Endodermal cell (in vitro differentiated cells): ENCODE measurements around the gene RSAD2. TPM values are rescaled to one million over a fixed set of nuclear protein-coding genes. Genes with fewer than 3 reads are reported as not detected.

Experiments used
- DNase-seq: peaks from one replicate; pipeline ENCODE4 v3.0.0-alpha.2; 2017
- H3K27ac ChIP-seq: 2 replicates; pipeline ENCODE4 v1.5.1; 2013; ENCODE audit warnings: mild to moderate bottlenecking, low read depth, low read length, moderate library complexity
- H3K27me3 ChIP-seq: 2 replicates; pipeline ENCODE4 v1.6.1; 2013; ENCODE audit warnings: mild to moderate bottlenecking, low read length, moderate library complexity; ENCODE audit not compliant: insufficient read depth, control insufficient read depth, poor library complexity, severe bottlenecking
- H3K36me3 ChIP-seq: 2 replicates; pipeline ENCODE4 v1.7.0; 2013; ENCODE audit warnings: mild to moderate bottlenecking, low read length, moderate library complexity; ENCODE audit not compliant: control insufficient read depth, insufficient read depth
- H3K4me1 ChIP-seq: one replicate; pipeline ENCODE4 v1.7.0; 2013; ENCODE audit warnings: low read length; ENCODE audit not compliant: control insufficient read depth, insufficient read depth
- H3K4me3 ChIP-seq: 2 replicates; pipeline ENCODE4 v1.5.1; 2013; ENCODE audit warnings: mild to moderate bottlenecking, low read length, moderate library complexity
- H3K9ac ChIP-seq: 2 replicates; pipeline ENCODE4 v1.6.1; 2013; ENCODE audit warnings: mild to moderate bottlenecking, low read length, moderate library complexity; ENCODE audit not compliant: poor library complexity, severe bottlenecking; ENCODE audit errors: extremely low read depth
- H3K9me3 ChIP-seq: 2 replicates; pipeline ENCODE4 v1.6.1; 2013; ENCODE audit warnings: mild to moderate bottlenecking, low read length, moderate library complexity; ENCODE audit not compliant: control insufficient read depth
- H3K27ac Mint-ChIP-seq: 2 replicates; pipeline ENCODE4 v1.8.0; 2020; ENCODE audit warnings: mixed read lengths
- H3K27me3 Mint-ChIP-seq: 2 replicates; pipeline ENCODE4 v1.8.0; 2021; ENCODE audit warnings: mild to moderate bottlenecking, mixed read lengths; ENCODE audit not compliant: insufficient read depth
- H3K36me3 Mint-ChIP-seq: 2 replicates; pipeline ENCODE4 v1.8.0; 2020; ENCODE audit warnings: low read depth, mixed read lengths
- H3K4me1 Mint-ChIP-seq: 2 replicates; pipeline ENCODE4 v1.8.0; 2020; ENCODE audit warnings: mixed read lengths
- H3K4me3 Mint-ChIP-seq: 2 replicates; pipeline ENCODE4 v1.8.0; 2020; ENCODE audit warnings: mild to moderate bottlenecking, moderate library complexity, mixed read lengths
- H3K9me3 Mint-ChIP-seq: 2 replicates; pipeline ENCODE4 v1.8.0; 2020; ENCODE audit warnings: mild to moderate bottlenecking, mixed read lengths
- WGBS, 2 experiments: methylation state at CpG; one replicate each; pipeline versions ENCODE4 v1.1.5 to v1.1.7; 2013; ENCODE audit warnings: missing lambda C conversion rate in 2 of 2, mixed read lengths in 1 of 2; ENCODE audit not compliant: insufficient coverage in 1 of 2, insufficient read length in 1 of 2; 5-methylcytosine and 5-hydroxymethylcytosine counted together
- total RNA-seq, 2 donors: library from RNA; stranded (reverse); fragmentation: NEBNext Ultra II Directional in 1 of 2; extraction: Animal tissue kit (Norgen Biotek cat#: 25700) in 1 of 2; gene quantifications; 2 replicates in 1 of 2; 3 replicates in 1 of 2; pipeline ENCODE4 v1.2.1, GENCODE V29; 2021
- TF ChIP-seq, protein P1 (sequence below): fragments of 200-600 bp; sonication (generic); conservative IDR thresholded peaks from 2 replicates; pipeline ENCODE4 v1.5.0; 2021; ENCODE audit warnings: antibody characterized with exemption, mild to moderate bottlenecking

Gene RSAD2
- total RNA-seq, 2 donors from 2014 or later, result 0.35 to 0.75 TPM

DNA sequence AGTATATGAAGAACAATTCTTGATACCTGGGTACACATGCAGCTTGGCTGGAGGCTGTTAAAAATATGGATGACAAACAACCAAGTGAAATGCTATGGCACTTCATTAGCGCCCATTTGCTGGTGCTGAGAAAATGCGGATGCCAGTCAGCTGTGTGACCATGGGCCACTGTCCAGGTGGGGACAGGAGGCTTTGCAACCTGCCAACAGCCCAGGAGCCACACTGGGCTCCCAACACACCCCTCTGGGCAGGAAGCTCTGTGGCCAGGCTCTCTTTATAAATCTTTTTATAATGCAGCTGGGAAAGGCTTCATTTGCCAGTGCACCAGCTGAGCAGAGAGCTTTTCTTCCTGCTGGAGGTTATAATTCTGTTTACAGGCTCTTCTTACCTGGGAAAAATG, 59.6 kb downstream of the RSAD2 start:
- H3K27ac ChIP-seq, result no peak overlapping the region
- Mint-ChIP-seq H3K27ac (no peak overlapping the region), H3K4me3 (no peak overlapping the region), H3K9me3 (peaks cover 3% of the 10 kb centered on the region), H3K36me3 (no peaks in the 10 kb centered on the region), H3K27me3 (no peaks in the 10 kb centered on the region), H3K4me1 (peaks cover 14% of the 10 kb centered on the region)
- H3K27me3 ChIP-seq, result no peaks in the 10 kb centered on the region
- no peak overlapping the region for H3K4me3 ChIP-seq
- no peaks in the 10 kb centered on the region for H3K9me3 ChIP-seq
- DNase-seq, result peak; percentile 38
- H3K36me3 ChIP-seq, result no peaks in the 10 kb centered on the region
- H3K9ac ChIP-seq, result no peak overlapping the region
- 88% methylated on average over 2 of the region's 2 CpGs; no CpG with 5 or more reads in 1 of the 2 experiments for WGBS, 2 experiments
- H3K4me1 ChIP-seq, result peaks cover under 1% of the 10 kb centered on the region
- TF ChIP-seq, protein P1, sequence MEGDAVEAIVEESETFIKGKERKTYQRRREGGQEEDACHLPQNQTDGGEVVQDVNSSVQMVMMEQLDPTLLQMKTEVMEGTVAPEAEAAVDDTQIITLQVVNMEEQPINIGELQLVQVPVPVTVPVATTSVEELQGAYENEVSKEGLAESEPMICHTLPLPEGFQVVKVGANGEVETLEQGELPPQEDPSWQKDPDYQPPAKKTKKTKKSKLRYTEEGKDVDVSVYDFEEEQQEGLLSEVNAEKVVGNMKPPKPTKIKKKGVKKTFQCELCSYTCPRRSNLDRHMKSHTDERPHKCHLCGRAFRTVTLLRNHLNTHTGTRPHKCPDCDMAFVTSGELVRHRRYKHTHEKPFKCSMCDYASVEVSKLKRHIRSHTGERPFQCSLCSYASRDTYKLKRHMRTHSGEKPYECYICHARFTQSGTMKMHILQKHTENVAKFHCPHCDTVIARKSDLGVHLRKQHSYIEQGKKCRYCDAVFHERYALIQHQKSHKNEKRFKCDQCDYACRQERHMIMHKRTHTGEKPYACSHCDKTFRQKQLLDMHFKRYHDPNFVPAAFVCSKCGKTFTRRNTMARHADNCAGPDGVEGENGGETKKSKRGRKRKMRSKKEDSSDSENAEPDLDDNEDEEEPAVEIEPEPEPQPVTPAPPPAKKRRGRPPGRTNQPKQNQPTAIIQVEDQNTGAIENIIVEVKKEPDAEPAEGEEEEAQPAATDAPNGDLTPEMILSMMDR, result no peak

DNA sequence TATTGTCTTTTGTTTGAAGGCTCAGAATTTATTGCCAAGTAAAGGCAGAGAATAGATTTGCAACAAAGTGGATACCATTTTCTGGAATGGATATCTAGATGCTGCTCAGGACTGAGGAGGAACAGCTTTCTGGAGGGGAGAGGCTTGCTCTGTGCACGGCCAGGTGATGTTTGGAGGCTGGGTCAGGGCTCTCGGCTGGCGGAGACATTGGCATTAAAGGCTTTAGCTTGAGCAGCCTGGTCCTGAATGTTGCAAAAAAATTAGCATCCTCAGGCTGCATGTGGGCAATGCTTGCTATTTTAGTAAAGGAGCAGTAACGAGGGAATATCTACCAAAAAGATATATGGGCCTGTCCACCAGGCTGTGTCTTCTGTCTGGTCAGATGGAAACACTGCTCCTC, 60.0 kb downstream of the RSAD2 start:
- Mint-ChIP-seq H3K27me3 (no peaks in the 10 kb centered on the region), H3K27ac (no peak overlapping the region), H3K4me3 (no peak overlapping the region), H3K4me1 (peaks cover 14% of the 10 kb centered on the region), H3K36me3 (no peaks in the 10 kb centered on the region), H3K9me3 (peaks cover 3% of the 10 kb centered on the region)
- Histone ChIP-seq H3K4me3 (no peak overlapping the region), H3K27me3 (no peaks in the 10 kb centered on the region), H3K9ac (no peak overlapping the region), H3K4me1 (no peaks in the 10 kb centered on the region), H3K9me3 (no peaks in the 10 kb centered on the region), H3K27ac (no peak overlapping the region), H3K36me3 (no peaks in the 10 kb centered on the region)
- TF ChIP-seq, protein P1, result no peak
- peak; percentile 27 for DNase-seq
- 74 to 79% methylated on average over 3 to 4 of the region's 4 CpGs for WGBS, 2 experiments

DNA sequence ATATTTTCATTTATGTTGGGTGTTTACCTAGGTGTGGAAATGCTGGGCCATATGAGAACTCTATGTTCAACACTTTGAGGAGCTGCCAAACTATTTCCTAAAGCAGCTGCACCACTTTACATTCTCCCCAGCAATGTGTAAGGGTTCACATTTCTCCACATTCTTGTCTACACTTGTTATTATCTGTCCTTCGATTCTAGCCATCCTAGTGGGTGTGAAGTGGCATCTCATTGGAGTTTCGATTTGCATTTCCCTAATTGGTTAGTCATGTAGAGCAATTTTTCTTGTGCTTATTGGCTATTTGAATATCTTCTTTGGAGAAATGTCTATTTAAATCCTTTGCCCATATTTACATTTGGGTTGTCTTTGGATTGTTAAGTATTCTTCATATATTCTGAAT, 61.5 kb downstream of the RSAD2 start:
- 92% methylated on average over 2 of the region's 2 CpGs; no CpG with 5 or more reads in 1 of the 2 experiments for WGBS, 2 experiments
- Mint-ChIP-seq H3K4me3 (no peak overlapping the region), H3K9me3 (peaks cover 3% of the 10 kb centered on the region), H3K27me3 (no peaks in the 10 kb centered on the region), H3K36me3 (peaks cover 11% of the 10 kb centered on the region), H3K27ac (no peak overlapping the region), H3K4me1 (peaks cover 14% of the 10 kb centered on the region)
- Histone ChIP-seq H3K36me3 (no peaks in the 10 kb centered on the region), H3K4me1 (no peaks in the 10 kb centered on the region), H3K27ac (no peak overlapping the region), H3K27me3 (no peaks in the 10 kb centered on the region), H3K9ac (no peak overlapping the region), H3K9me3 (no peaks in the 10 kb centered on the region), H3K4me3 (no peak overlapping the region)
- TF ChIP-seq, protein P1, result no peak
- DNase-seq, result no peak
